Fibroblast of lung (primary cell): ENCODE data around the gene MCTP1. TPM values are rescaled to one million over a fixed set of nuclear protein-coding genes. Genes with fewer than 3 reads are reported as not detected.

Experiments
- DNase-seq, 2 donors: peaks; one replicate each; pipeline versions ENCODE4 v3.0.0 to v3.0.0-alpha.2; 2010; ENCODE audit warnings: low read depth in 2 of 2
- H2AFZ ChIP-seq: 2 replicates; pipeline ENCODE4 v1.5.1; 2012; ENCODE audit warnings: low read length, control low read depth, inconsistent platforms
- H3K27ac ChIP-seq: 2 replicates; pipeline ENCODE4 v1.5.1; 2011; ENCODE audit warnings: low read length, control low read depth; ENCODE audit not compliant: insufficient read depth
- H3K27me3 ChIP-seq: 2 replicates; pipeline ENCODE4 v1.5.1; 2011; ENCODE audit warnings: mild to moderate bottlenecking, low read length; ENCODE audit not compliant: control insufficient read depth, insufficient read depth
- H3K36me3 ChIP-seq: 2 replicates; pipeline ENCODE4 v1.5.1; 2011; ENCODE audit warnings: low read length; ENCODE audit not compliant: control insufficient read depth, insufficient read depth
- H3K4me1 ChIP-seq: 2 replicates; pipeline ENCODE4 v1.5.1; 2011; ENCODE audit warnings: low read length; ENCODE audit not compliant: control insufficient read depth, insufficient read depth; ENCODE audit errors: extremely low read depth
- H3K4me2 ChIP-seq: 2 replicates; pipeline ENCODE4 v1.5.1; 2011; ENCODE audit warnings: low read length, control low read depth; ENCODE audit not compliant: insufficient read depth; ENCODE audit errors: extremely low read depth
- H3K4me3 ChIP-seq, 4 experiments: fragments of 200-600 bp in 1 of 4; sonication (generic) in 1 of 4; replicated peaks in 1 of 4; 2 replicates each; pipeline ENCODE4 v1.5.1; 2011 to 2016; ENCODE audit warnings: low read length in 4 of 4, low read depth in 3 of 4, mild to moderate bottlenecking in 3 of 4, control low read depth in 2 of 4, inconsistent platforms in 1 of 4, mixed read lengths in 1 of 4; ENCODE audit not compliant: insufficient read depth in 1 of 4; ENCODE audit errors: control extremely low read depth in 1 of 4
- H3K79me2 ChIP-seq: 2 replicates; pipeline ENCODE4 v1.5.1; 2012; ENCODE audit warnings: mild to moderate bottlenecking, low read length, inconsistent platforms; ENCODE audit not compliant: control insufficient read depth, insufficient read depth
- H3K9ac ChIP-seq: 2 replicates; pipeline ENCODE4 v1.5.1; 2011; ENCODE audit warnings: mild to moderate bottlenecking, low read length, control low read depth; ENCODE audit not compliant: insufficient read depth
- H3K9me3 ChIP-seq: 2 replicates; pipeline ENCODE4 v1.5.1; 2012; ENCODE audit warnings: low read depth, low read length; ENCODE audit not compliant: control insufficient read depth, insufficient read depth
- H4K20me1 ChIP-seq: 2 replicates; pipeline ENCODE4 v1.5.1; 2011; ENCODE audit warnings: low read length; ENCODE audit not compliant: control insufficient read depth, insufficient read depth; ENCODE audit errors: extremely low read depth
- CTCF ChIP-seq, 2 donors: IDR thresholded peaks in 1 of 2; conservative IDR thresholded peaks in 1 of 2; 1 replicate in 1 of 2; 2 replicates in 1 of 2; pipeline ENCODE4 v1.5.1; 2011 to 2012; ENCODE audit warnings: low read length in 2 of 2, control low read depth in 1 of 2, inconsistent platforms in 1 of 2, low read depth in 1 of 2, mild to moderate bottlenecking in 1 of 2
- EZH2 ChIP-seq: IDR thresholded peaks from 2 replicates; pipeline ENCODE4 v1.5.1; 2012; ENCODE audit warnings: low read length, control low read depth, mild to moderate bottlenecking; ENCODE audit errors: missing control alignments
- polyA plus RNA-seq, 2 donors: library from polyadenylated mRNA; depleted of rRNA in 1 of 2; stranded (reverse) in 1 of 2; unstranded in 1 of 2; fragments of >200 nt; gene quantifications; 2 replicates each; pipeline ENCODE4 v1.2.1, GENCODE V29; 2011 to 2012; ENCODE audit warnings: missing spikeins in 1 of 2
- total RNA-seq: library from RNA; depleted of rRNA; stranded (reverse); fragments of >200 nt; gene quantifications from 2 replicates; pipeline ENCODE4 v1.2.1, GENCODE V29; 2014

The MCTP1 gene
- total and polyA plus RNA-seq, 2 donors (not counting 1 experiment from before 2014, with no cell fraction given), result 0.78 to 7.9 TPM

GRCh38 chr5:95111141-95111540 lies 173.8 kb downstream of the MCTP1 start:
- H2AFZ ChIP-seq, result no peak overlapping the region
- H4K20me1 ChIP-seq, result no peaks in the 10 kb centered on the region
- no peak overlapping the region for H3K27ac ChIP-seq
- DNase-seq, result no peak
- no peak overlapping the region for H3K4me3 ChIP-seq
- no peaks in the 10 kb centered on the region for H3K79me2 ChIP-seq
- H3K27me3 ChIP-seq, result no peaks in the 10 kb centered on the region
- no peaks in the 10 kb centered on the region for H3K4me1 ChIP-seq
- no peak overlapping the region for H3K4me2 ChIP-seq
- TF ChIP-seq CTCF (conservative IDR thresholded peaks at IDR 0.05 in 1 of 2, IDR thresholded peaks at IDR 0.05 in 1 of 2; ENCODE audit: low read depth in 1 of 2, low read length in 2 of 2) (no peak), EZH2 (no peak)
- H3K9me3 ChIP-seq, result no peaks in the 10 kb centered on the region
- H3K9ac ChIP-seq, result no peak overlapping the region
- no peaks in the 10 kb centered on the region for H3K36me3 ChIP-seq

GRCh38 chr5:95110118-95110517 lies 174.8 kb downstream of the MCTP1 start:
- no peaks in the 10 kb centered on the region for H3K4me1 ChIP-seq
- no peaks in the 10 kb centered on the region for H3K27me3 ChIP-seq
- H3K4me3 ChIP-seq, result no peak overlapping the region
- H3K79me2 ChIP-seq, result no peaks in the 10 kb centered on the region
- DNase-seq, result no peak
- TF ChIP-seq EZH2 (no peak), CTCF (conservative IDR thresholded peaks at IDR 0.05 in 1 of 2, IDR thresholded peaks at IDR 0.05 in 1 of 2; ENCODE audit: low read depth in 1 of 2, low read length in 2 of 2) (no peak)
- no peak overlapping the region for H3K9ac ChIP-seq
- H3K4me2 ChIP-seq, result no peak overlapping the region
- H3K36me3 ChIP-seq, result no peaks in the 10 kb centered on the region
- H4K20me1 ChIP-seq, result no peaks in the 10 kb centered on the region
- H3K27ac ChIP-seq, result no peak overlapping the region
- no peaks in the 10 kb centered on the region for H3K9me3 ChIP-seq
- H2AFZ ChIP-seq, result no peak overlapping the region

- Histone ChIP-seq H3K36me3 (no peaks in the 10 kb centered on the region), H3K4me1 (no peaks in the 10 kb centered on the region), H3K9me3 (no peaks in the 10 kb centered on the region), H3K9ac (no peak overlapping the region), H3K4me2 (no peak overlapping the region), H4K20me1 (no peaks in the 10 kb centered on the region), H3K4me3 (no peak overlapping the region), H3K79me2 (no peaks in the 10 kb centered on the region), H2AFZ (no peak overlapping the region), H3K27me3 (no peaks in the 10 kb centered on the region), H3K27ac (no peak overlapping the region)
- TF ChIP-seq EZH2, result no peak
- no peak for DNase-seq
These were observed 177.8 kb downstream of the MCTP1 start for GRCh38 chr5:95107138-95107537.
